H1 (cell line): ENCODE results near the gene KRT77. TPM values are rescaled to one million over a fixed set of nuclear protein-coding genes. Genes with fewer than 3 reads are reported as not detected.

Experiments
- CTCF ChIA-PET: fragments of 300-600 bp; sonication (Branson Sonifier 250); formaldehyde crosslinking; loops from one replicate; lab custom pipeline; 2021; ENCODE audit not compliant: partially characterized antibody; lab: Charles Lee
- POLR2A ChIA-PET: fragments of 300-600 bp; sonication (Branson Sonifier 250); formaldehyde crosslinking; loops from one replicate; lab custom pipeline; 2021; ENCODE audit warnings: inconsistent platforms; ENCODE audit not compliant: partially characterized antibody; lab: Charles Lee
- DNase-seq, 2 experiments: peaks; one replicate each; pipeline versions ENCODE4 v3.0.0 to v3.0.0-alpha.2; 2010 to 2022; ENCODE audit warnings: low spot score in 2 of 2, low read depth in 1 of 2, mixed read lengths in 1 of 2
- FAIRE-seq: peaks from 2 replicates; lab custom pipeline; 2011; peaks lifted over from hg19 to GRCh38; lab: Jason Lieb, UNC
- H2AFZ ChIP-seq: 2 replicates; pipeline ENCODE4 v1.8.1; 2012; ENCODE audit warnings: low read length, inconsistent platforms
- H2AK5ac ChIP-seq: 2 replicates; pipeline ENCODE4 v1.6.1; 2013; ENCODE audit warnings: low read depth, low read length
- H2BK120ac ChIP-seq: replicated peaks from 2 replicates; pipeline ENCODE3; 2013; ENCODE audit warnings: low read depth, low read length, inconsistent platforms
- H2BK12ac ChIP-seq: 2 replicates; pipeline ENCODE4 v1.6.1; 2013; ENCODE audit warnings: low read depth, low read length
- H2BK15ac ChIP-seq: 2 replicates; pipeline ENCODE4 v1.6.1; 2013; ENCODE audit warnings: low read length
- H2BK20ac ChIP-seq: 2 replicates; pipeline ENCODE4 v1.6.1; 2013; ENCODE audit warnings: low read length
- H2BK5ac ChIP-seq: 2 replicates; pipeline ENCODE4 v1.6.1; 2013; ENCODE audit warnings: low read depth, low read length
- H3K14ac ChIP-seq: 2 replicates; pipeline ENCODE4 v1.6.1; 2013; ENCODE audit warnings: inconsistent platforms; ENCODE audit not compliant: insufficient read length
- H3K18ac ChIP-seq: 2 replicates; pipeline ENCODE4 v1.6.1; 2013; ENCODE audit warnings: low read length; ENCODE audit errors: extremely low read depth
- H3K23ac ChIP-seq: 2 replicates; pipeline ENCODE4 v1.6.1; 2013; ENCODE audit warnings: inconsistent platforms; ENCODE audit not compliant: insufficient read length
- H3K23me2 ChIP-seq: 2 replicates; pipeline ENCODE4 v1.6.1; 2013; ENCODE audit warnings: low read depth, low read length
- H3K27ac ChIP-seq: 2 replicates; pipeline ENCODE4 v1.6.1; 2011; ENCODE audit warnings: low read depth, low read length, inconsistent platforms
- H3K27me3 ChIP-seq, 4 experiments: replicated peaks in 1 of 4; 1 replicate in 1 of 4; 2 replicates in 3 of 4; pipeline versions ENCODE4 v1.6.1 to v1.8.1; 2011 to 2013; ENCODE audit warnings: low read length in 3 of 4, mild to moderate bottlenecking in 3 of 4, inconsistent platforms in 2 of 4, mixed read lengths in 2 of 4, moderate library complexity in 1 of 4; ENCODE audit not compliant: control insufficient read depth in 3 of 4, insufficient read depth in 3 of 4; ENCODE audit errors: extremely low read depth in 1 of 4
- H3K36me3 ChIP-seq, 4 experiments: 2 replicates each; pipeline versions ENCODE4 v1.6.1 to v1.8.1; 2011 to 2013; ENCODE audit warnings: mild to moderate bottlenecking in 4 of 4, low read length in 3 of 4, moderate library complexity in 2 of 4, control low read depth in 1 of 4, inconsistent platforms in 1 of 4; ENCODE audit not compliant: insufficient read depth in 4 of 4, control insufficient read depth in 2 of 4
- H3K4ac ChIP-seq: replicated peaks from 2 replicates; pipeline ENCODE3; 2013; ENCODE audit warnings: low read length, low read depth, mixed read lengths, inconsistent platforms; ENCODE audit not compliant: insufficient read length
- H3K4me1 ChIP-seq, 4 experiments: replicated peaks in 1 of 4; 1 replicate in 1 of 4; 2 replicates in 3 of 4; pipeline versions ENCODE4 v1.6.1 to v1.8.1; 2011 to 2013; ENCODE audit warnings: low read length in 3 of 4, inconsistent platforms in 2 of 4, mixed read lengths in 1 of 4; ENCODE audit not compliant: insufficient read depth in 4 of 4, control insufficient read depth in 3 of 4
- H3K4me2 ChIP-seq, 2 experiments: 2 replicates each; pipeline versions ENCODE4 v1.6.1 to v1.8.1; 2011 to 2013; ENCODE audit warnings: low read depth in 2 of 2, low read length in 2 of 2, control low read depth in 1 of 2, inconsistent platforms in 1 of 2, mild to moderate bottlenecking in 1 of 2; ENCODE audit not compliant: insufficient read depth in 1 of 2
- H3K4me3 ChIP-seq, 4 experiments: fragments of 200-600, 300-600 bp in 1 of 4; sonication (generic), shearing (Covaris generic), sonication (Bioruptor Twin) in 1 of 4; 2 replicates each; pipeline versions ENCODE4 v1.5.1 to v1.8.1; 2011 to 2016; ENCODE audit warnings: low read length in 4 of 4, low read depth in 3 of 4, control low read depth in 2 of 4, inconsistent platforms in 2 of 4, mild to moderate bottlenecking in 2 of 4, mixed read lengths in 1 of 4, moderate library complexity in 1 of 4; ENCODE audit not compliant: insufficient read depth in 2 of 4; ENCODE audit errors: extremely low read depth in 1 of 4
- H3K56ac ChIP-seq: replicated peaks from 2 replicates; pipeline ENCODE3; 2013; ENCODE audit warnings: low read depth, mild to moderate bottlenecking, mixed read lengths, low read length, inconsistent platforms; ENCODE audit not compliant: insufficient read length
- H3K79me1 ChIP-seq: 2 replicates; pipeline ENCODE4 v1.6.1; 2013; ENCODE audit warnings: low read depth, low read length, control low read depth
- H3K79me2 ChIP-seq, 2 experiments: 2 replicates each; pipeline versions ENCODE4 v1.6.1 to v1.8.1; 2012 to 2013; ENCODE audit warnings: low read length in 2 of 2, mild to moderate bottlenecking in 2 of 2, inconsistent platforms in 1 of 2; ENCODE audit not compliant: insufficient read depth in 2 of 2, control insufficient read depth in 1 of 2
- H3K9ac ChIP-seq, 4 experiments: replicated peaks in 1 of 4; 1 replicate in 1 of 4; 2 replicates in 3 of 4; pipeline versions ENCODE4 v1.6.1 to v1.8.1; 2011 to 2013; ENCODE audit warnings: low read depth in 3 of 4, low read length in 3 of 4, control low read depth in 2 of 4, mild to moderate bottlenecking in 2 of 4, moderate library complexity in 2 of 4, inconsistent platforms in 1 of 4; ENCODE audit errors: extremely low read depth in 1 of 4
- H3K9me3 ChIP-seq, 2 experiments: 2 replicates each; pipeline versions ENCODE4 v1.6.1 to v1.8.1; 2012 to 2013; ENCODE audit warnings: mild to moderate bottlenecking in 2 of 2, moderate library complexity in 2 of 2, control low read depth in 1 of 2, inconsistent platforms in 1 of 2, low read depth in 1 of 2, low read length in 1 of 2, mixed read lengths in 1 of 2; ENCODE audit not compliant: insufficient read depth in 2 of 2
- H4K20me1 ChIP-seq, 2 experiments: replicated peaks in 1 of 2; 2 replicates each; pipeline versions ENCODE3 to v1.8.1; 2011 to 2013; ENCODE audit warnings: inconsistent platforms in 2 of 2, low read length in 2 of 2, mild to moderate bottlenecking in 1 of 2; ENCODE audit not compliant: insufficient read depth in 2 of 2, control insufficient read depth in 1 of 2
- H4K5ac ChIP-seq: 2 replicates; pipeline ENCODE4 v1.6.1; 2013; ENCODE audit warnings: low read length, low read depth, mixed read lengths, inconsistent platforms; ENCODE audit not compliant: insufficient read length
- H4K8ac ChIP-seq: 2 replicates; pipeline ENCODE4 v1.8.0; 2013; ENCODE audit warnings: mild to moderate bottlenecking, moderate library complexity, low read length, inconsistent platforms; ENCODE audit not compliant: insufficient read depth; ENCODE audit errors: extremely low read depth
- H4K91ac ChIP-seq: replicated peaks from 2 replicates; pipeline ENCODE3; 2013; ENCODE audit warnings: low read length, mixed read lengths, inconsistent platforms; ENCODE audit not compliant: insufficient read length
- CHD2 ChIP-seq: IDR thresholded peaks from 2 replicates; pipeline ENCODE4 v1.6.1; 2012; ENCODE audit warnings: low read length, improper control_type of control experiment
- CTBP2 ChIP-seq: IDR thresholded peaks from 2 replicates; pipeline ENCODE4 v1.7.0; 2011; ENCODE audit warnings: borderline replicate concordance, mild to moderate bottlenecking, moderate library complexity, mixed read lengths, low read length; ENCODE audit not compliant: insufficient read depth, insufficient read length
- EP300 ChIP-seq, 2 experiments: IDR thresholded peaks; 1 replicate in 1 of 2; 2 replicates in 1 of 2; pipeline ENCODE4 v1.6.1; 2011 to 2012; ENCODE audit warnings: low read depth in 2 of 2, low read length in 2 of 2, mild to moderate bottlenecking in 2 of 2, borderline replicate concordance in 1 of 2, inconsistent platforms in 1 of 2, moderate library complexity in 1 of 2
- EZH2 ChIP-seq: fragments of 200-600 bp; sonication (generic); IDR thresholded peaks from 2 replicates; pipeline ENCODE4 v1.7.1; 2012; ENCODE audit warnings: low read depth, mild to moderate bottlenecking, moderate library complexity, low read length, inconsistent platforms; ENCODE audit not compliant: severe bottlenecking
- GABPA ChIP-seq: IDR thresholded peaks from 2 replicates; pipeline ENCODE4 v1.6.1; 2011; ENCODE audit warnings: mild to moderate bottlenecking, low read length, moderate library complexity, borderline replicate concordance; ENCODE audit not compliant: insufficient read depth
- HDAC6 ChIP-seq: IDR thresholded peaks from one replicate; pipeline ENCODE4 v1.7.1; 2012; ENCODE audit warnings: low read depth, mild to moderate bottlenecking, inconsistent platforms, low read length, moderate library complexity
- JUN ChIP-seq: IDR thresholded peaks from 2 replicates; pipeline ENCODE4 v1.6.1; 2011; ENCODE audit warnings: low read depth, mild to moderate bottlenecking, improper control_type of control experiment, low read length
- KDM4A ChIP-seq: IDR thresholded peaks from one replicate; pipeline ENCODE4 v1.7.1; 2012; ENCODE audit warnings: low read depth, mild to moderate bottlenecking, moderate library complexity, low read length, inconsistent platforms; ENCODE audit not compliant: severe bottlenecking
- KDM5A ChIP-seq: fragments of 200-600 bp; IDR thresholded peaks from 2 replicates; pipeline ENCODE4 v1.7.1; 2012; ENCODE audit warnings: mild to moderate bottlenecking, low read length, inconsistent platforms, mixed read lengths
- POU5F1 ChIP-seq: IDR thresholded peaks from 2 replicates; pipeline ENCODE4 v1.6.1; 2011; ENCODE audit warnings: low read depth, mild to moderate bottlenecking, low read length, moderate library complexity
- SIN3A ChIP-seq, 2 experiments: IDR thresholded peaks in 1 of 2; conservative IDR thresholded peaks in 1 of 2; 2 replicates each; pipeline ENCODE4 v1.6.1; 2011 to 2012; ENCODE audit warnings: low read length in 2 of 2, improper control_type of control experiment in 1 of 2, low read depth in 1 of 2, mild to moderate bottlenecking in 1 of 2
- SP4 ChIP-seq: IDR thresholded peaks from 2 replicates; pipeline ENCODE4 v1.6.1; 2012; ENCODE audit warnings: low read length, inconsistent platforms
- TAF7 ChIP-seq: optimal IDR thresholded peaks from 2 replicates; pipeline ENCODE3; 2011; ENCODE audit warnings: low read depth, mild to moderate bottlenecking, inconsistent platforms, low read length, moderate library complexity, borderline replicate concordance
- YY1 ChIP-seq: IDR thresholded peaks from 2 replicates; pipeline ENCODE4 v1.6.1; 2011; ENCODE audit warnings: low read depth, mild to moderate bottlenecking, low read length
- WGBS, 2 experiments: shearing (Covaris generic) in 1 of 2; methylation state at CpG; one replicate each; pipeline versions ENCODE4 v1.1.6 to v1.1.7; 2013 to 2015; ENCODE audit warnings: low lambda C conversion rate in 2 of 2, mixed read lengths in 2 of 2, inconsistent platforms in 1 of 2, low coverage in 1 of 2, missing lambda C conversion rate in 1 of 2; ENCODE audit not compliant: insufficient replicate concordance in 2 of 2, insufficient coverage in 1 of 2, insufficient read length in 1 of 2; ENCODE audit errors: extremely low coverage in 1 of 2, missing lambda C conversion rate in 1 of 2; 5-methylcytosine and 5-hydroxymethylcytosine counted together
- polyA plus RNA-seq, 7 experiments: library from polyadenylated mRNA; depleted of rRNA in 3 of 7; stranded (reverse) in 5 of 7; unstranded in 2 of 7; fragments of >200 nt in 5 of 7; fragments of 200-250 nt in 2 of 7; gene quantifications; 1 replicate in 5 of 7; 2 replicates in 1 of 7; 4 replicates in 1 of 7; pipeline versions ENCODE4 v1.2.1 to v1.2.3, GENCODE V29; 2011 to 2013; ENCODE audit warnings: missing spikeins in 2 of 7, mixed read lengths in 2 of 7
- total RNA-seq: library from RNA; stranded (reverse); fragmentation: NEBNext Ultra II Directional; extraction: Animal tissue kit (Norgen Biotek cat#: 25700); gene quantifications from 2 replicates; pipeline ENCODE4 v1.2.1, GENCODE V29; 2021

Gene KRT77
- total and polyA plus RNA-seq, 2 of the 8 experiments (the other 6 are each of a cell fraction or from before 2014, with no cell fraction given) = 0.02 TPM; not detected in 1

DNA sequence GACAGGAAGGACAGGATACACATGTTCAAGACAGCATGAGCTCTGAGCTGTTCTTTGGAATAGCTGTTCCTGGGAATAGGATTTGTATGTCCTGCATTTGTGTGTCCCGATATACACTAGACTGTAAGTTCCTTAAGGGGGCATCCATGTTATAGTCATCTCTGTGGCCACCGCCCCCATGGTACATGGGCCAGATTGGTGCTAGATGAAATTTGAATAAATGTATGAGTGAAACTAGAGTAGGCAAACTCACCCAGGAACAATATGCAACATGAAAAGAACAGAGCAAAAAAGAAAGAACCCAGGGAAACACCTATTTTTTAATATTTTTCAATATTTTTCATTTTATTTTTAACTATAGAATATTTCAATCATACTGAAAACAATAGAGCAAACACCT, 25.1 kb upstream of the KRT77 start:
- POLR2A ChIA-PET = no interaction called here
- H3K23me2 ChIP-seq = no peaks in the 10 kb centered on the region
- H3K9me3 ChIP-seq = no peaks in the 10 kb centered on the region
- CTCF ChIA-PET = interaction anchor here (1.0 to 1.9 kb wide), 6 partner anchors 11 to 157 kb away, joined by 3 to 8 read pairs (median 4); no protein-coding TSS in a partner anchor
- no peak overlapping the region for H2BK12ac ChIP-seq
- no peak overlapping the region for H3K4me2 ChIP-seq
- H3K9ac ChIP-seq = no peak overlapping the region
- no peak overlapping the region for H2BK120ac ChIP-seq
- no peaks in the 10 kb centered on the region for H3K79me2 ChIP-seq
- no peak overlapping the region for H3K14ac ChIP-seq
- H3K23ac ChIP-seq = no peak overlapping the region
- no peak overlapping the region for H4K5ac ChIP-seq
- no peaks in the 10 kb centered on the region for H3K79me1 ChIP-seq
- no peak overlapping the region for H3K27ac ChIP-seq
- no peaks in the 10 kb centered on the region for H3K36me3 ChIP-seq
- no peaks in the 10 kb centered on the region for H4K20me1 ChIP-seq
- H3K56ac ChIP-seq = no peak overlapping the region
- H3K4me3 ChIP-seq = no peak overlapping the region
- 91% methylated on average over 2 of the region's 2 CpGs; no CpG with 5 or more reads in 1 of the 2 experiments for WGBS, 2 experiments
- no peak overlapping the region for H2AK5ac ChIP-seq
- no peak overlapping the region for H4K8ac ChIP-seq
- H2BK15ac ChIP-seq = no peak overlapping the region
- no peak overlapping the region for H2BK20ac ChIP-seq
- H4K91ac ChIP-seq = no peak overlapping the region
- FAIRE-seq (no peak), DNase-seq (no peak)
- H3K4me1 ChIP-seq = no peaks in the 10 kb centered on the region
- H3K18ac ChIP-seq = no peak overlapping the region
- H3K4ac ChIP-seq = no peak overlapping the region
- H2AFZ ChIP-seq = no peak overlapping the region
- H3K27me3 ChIP-seq = no peaks in the 10 kb centered on the region
- H2BK5ac ChIP-seq = no peak overlapping the region
- TF ChIP-seq TAF7 (no peak), JUN (no peak), YY1 (no peak), KDM5A (no peak), CHD2 (no peak), HDAC6 (no peak), GABPA (no peak), EP300 (IDR thresholded peaks at IDR 0.05; ENCODE audit: borderline replicate concordance in 1 of 2, low read depth in 2 of 2, low read length in 2 of 2) (no peak), SP4 (no peak), CTBP2 (no peak), KDM4A (no peak), EZH2 (no peak), POU5F1 (no peak), SIN3A (conservative IDR thresholded peaks at IDR 0.05 in 1 of 2, IDR thresholded peaks at IDR 0.05 in 1 of 2; ENCODE audit: low read depth in 1 of 2, low read length in 2 of 2) (no peak)
